NT2/D1 (cell line): ENCODE data around the gene GAS7.

Experiments
- SUZ12 ChIP-seq: IDR thresholded peaks from 2 replicates; pipeline ENCODE4 v1.6.1; 2011; ENCODE audit not compliant: insufficient read length, insufficient read depth; ENCODE audit errors: extremely low read depth
- ZNF274 ChIP-seq: IDR thresholded peaks from 2 replicates; pipeline ENCODE4 v1.6.1; 2011; ENCODE audit warnings: mild to moderate bottlenecking, low read depth, low read length

DNA sequence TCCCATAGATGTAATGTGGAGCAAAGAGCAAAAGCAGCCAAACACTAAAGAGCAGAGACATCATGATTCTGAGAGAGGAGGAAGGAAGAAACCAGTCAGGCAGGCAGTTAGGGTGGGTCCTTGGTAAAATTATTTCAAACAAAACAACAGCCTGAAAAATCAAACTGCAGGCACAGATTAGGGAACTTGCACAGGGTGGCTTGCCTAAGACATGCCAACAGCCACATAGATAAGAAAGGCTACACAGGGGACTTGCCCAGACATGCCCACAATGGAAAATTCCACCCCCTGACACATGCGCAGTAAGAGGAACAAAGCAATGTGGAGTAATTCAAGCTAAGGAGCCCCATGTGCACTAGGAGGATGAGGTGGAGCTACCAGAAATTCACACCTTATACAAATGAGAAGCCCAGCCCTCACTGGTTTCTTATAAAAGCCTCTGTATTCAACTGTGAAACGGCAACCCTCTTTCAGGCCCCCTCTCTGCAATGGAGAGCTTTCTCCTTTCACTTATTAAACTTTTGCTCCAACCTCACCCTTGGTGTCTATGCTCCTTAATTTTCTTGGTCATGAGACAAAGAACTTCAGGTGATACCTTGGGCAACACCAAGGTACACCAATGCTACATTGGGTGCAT is 7.3 kb upstream of the GAS7 start:
- TF ChIP-seq SUZ12, result no peak
- no peak for TF ChIP-seq ZNF274
